ENCODE results near the gene MPG. TPM values are rescaled to one million over a fixed set of nuclear protein-coding genes. Genes with fewer than 3 reads are reported as not detected.

Gene MPG
- total RNA-seq, 3 donors from 2014 or later: 25.0 to 30.3 (median 29.9) TPM

DNA sequence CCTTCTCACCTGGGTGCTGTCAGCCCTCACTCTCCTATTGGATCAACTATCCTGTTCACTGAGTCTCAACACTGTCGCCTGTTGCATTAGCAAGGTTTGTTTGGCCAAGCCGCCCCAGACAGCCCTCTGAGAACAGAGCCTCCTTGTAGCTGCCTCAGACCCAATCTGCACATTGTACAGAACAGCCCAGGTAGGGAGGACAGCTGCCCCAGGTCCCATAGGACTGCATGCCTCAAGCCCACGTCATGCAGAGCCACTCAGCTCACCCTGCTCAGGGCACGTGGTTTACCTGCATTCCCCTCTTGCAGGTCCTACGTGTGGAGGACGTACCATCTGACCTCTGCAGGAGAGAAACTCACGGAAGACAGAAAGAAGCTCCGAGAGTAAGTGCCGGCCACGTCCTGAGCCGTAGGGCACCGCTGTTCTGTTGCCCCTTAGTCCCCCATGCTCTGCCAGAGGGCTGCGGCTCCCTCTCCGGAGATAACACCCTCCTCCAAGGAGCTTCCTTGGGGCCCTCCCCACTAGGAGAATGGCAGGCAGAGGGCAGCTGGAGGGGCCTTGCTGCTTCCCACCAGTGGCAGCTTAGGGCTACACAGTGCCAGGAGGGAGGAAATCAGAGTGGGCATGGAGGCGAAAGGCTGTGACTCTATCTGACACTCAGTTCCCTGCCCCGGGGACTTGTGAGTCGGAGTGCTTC, 21.6 kb upstream of the MPG start:
- DNase-seq: no peak
- no peaks in the 10 kb centered on the region for H3K36me3 ChIP-seq (ENCODE audit: low read depth)

DNA sequence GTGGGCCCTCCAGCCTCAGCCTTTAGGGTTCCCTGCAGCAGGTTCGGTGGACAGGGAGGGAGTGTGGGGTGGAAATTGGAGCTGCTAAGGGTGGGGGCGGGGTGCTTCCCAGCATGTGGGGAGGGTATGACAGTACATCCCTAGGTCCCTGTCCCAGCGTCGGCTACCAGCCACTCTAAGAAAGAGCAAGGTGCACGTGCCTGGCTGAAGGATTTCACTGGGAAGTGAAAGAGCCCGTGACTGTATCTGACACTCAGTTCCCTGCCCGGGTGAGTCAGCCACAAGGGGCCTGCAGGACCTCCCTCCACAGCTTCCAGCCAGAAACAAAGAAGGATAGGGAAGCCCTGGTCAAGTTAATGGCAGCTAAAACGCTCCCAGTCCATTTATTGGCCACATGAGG, 20.3 kb upstream of the MPG start:
- ATAC-seq (no peak), DNase-seq (no peak)
- H3K4me1 ChIP-seq (ENCODE audit: low read depth): peaks cover 7% of the 10 kb centered on the region
- H3K36me3 ChIP-seq (ENCODE audit: low read depth): no peaks in the 10 kb centered on the region
- no peak overlapping the region for H3K4me3 ChIP-seq
- H3K9me3 ChIP-seq: no peaks in the 10 kb centered on the region
- intact Hi-C loops (cut with DNase I, micrococcal nuclease): no loop called here
- TF ChIP-seq, protein P1, sequence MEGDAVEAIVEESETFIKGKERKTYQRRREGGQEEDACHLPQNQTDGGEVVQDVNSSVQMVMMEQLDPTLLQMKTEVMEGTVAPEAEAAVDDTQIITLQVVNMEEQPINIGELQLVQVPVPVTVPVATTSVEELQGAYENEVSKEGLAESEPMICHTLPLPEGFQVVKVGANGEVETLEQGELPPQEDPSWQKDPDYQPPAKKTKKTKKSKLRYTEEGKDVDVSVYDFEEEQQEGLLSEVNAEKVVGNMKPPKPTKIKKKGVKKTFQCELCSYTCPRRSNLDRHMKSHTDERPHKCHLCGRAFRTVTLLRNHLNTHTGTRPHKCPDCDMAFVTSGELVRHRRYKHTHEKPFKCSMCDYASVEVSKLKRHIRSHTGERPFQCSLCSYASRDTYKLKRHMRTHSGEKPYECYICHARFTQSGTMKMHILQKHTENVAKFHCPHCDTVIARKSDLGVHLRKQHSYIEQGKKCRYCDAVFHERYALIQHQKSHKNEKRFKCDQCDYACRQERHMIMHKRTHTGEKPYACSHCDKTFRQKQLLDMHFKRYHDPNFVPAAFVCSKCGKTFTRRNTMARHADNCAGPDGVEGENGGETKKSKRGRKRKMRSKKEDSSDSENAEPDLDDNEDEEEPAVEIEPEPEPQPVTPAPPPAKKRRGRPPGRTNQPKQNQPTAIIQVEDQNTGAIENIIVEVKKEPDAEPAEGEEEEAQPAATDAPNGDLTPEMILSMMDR (IDR thresholded peaks at IDR 0.05): no peak

More for the DNA sequence above, 21.6 kb upstream of the MPG start:
- H3K4me1 ChIP-seq (ENCODE audit: low read depth): peaks cover 10% of the 10 kb centered on the region
- no peak for ATAC-seq
- H3K9me3 ChIP-seq: no peaks in the 10 kb centered on the region
- H3K4me3 ChIP-seq: no peak overlapping the region
- intact Hi-C loops (cut with DNase I, micrococcal nuclease): no loop called here
- TF ChIP-seq, protein P1 (IDR thresholded peaks at IDR 0.05): no peak

DNA sequence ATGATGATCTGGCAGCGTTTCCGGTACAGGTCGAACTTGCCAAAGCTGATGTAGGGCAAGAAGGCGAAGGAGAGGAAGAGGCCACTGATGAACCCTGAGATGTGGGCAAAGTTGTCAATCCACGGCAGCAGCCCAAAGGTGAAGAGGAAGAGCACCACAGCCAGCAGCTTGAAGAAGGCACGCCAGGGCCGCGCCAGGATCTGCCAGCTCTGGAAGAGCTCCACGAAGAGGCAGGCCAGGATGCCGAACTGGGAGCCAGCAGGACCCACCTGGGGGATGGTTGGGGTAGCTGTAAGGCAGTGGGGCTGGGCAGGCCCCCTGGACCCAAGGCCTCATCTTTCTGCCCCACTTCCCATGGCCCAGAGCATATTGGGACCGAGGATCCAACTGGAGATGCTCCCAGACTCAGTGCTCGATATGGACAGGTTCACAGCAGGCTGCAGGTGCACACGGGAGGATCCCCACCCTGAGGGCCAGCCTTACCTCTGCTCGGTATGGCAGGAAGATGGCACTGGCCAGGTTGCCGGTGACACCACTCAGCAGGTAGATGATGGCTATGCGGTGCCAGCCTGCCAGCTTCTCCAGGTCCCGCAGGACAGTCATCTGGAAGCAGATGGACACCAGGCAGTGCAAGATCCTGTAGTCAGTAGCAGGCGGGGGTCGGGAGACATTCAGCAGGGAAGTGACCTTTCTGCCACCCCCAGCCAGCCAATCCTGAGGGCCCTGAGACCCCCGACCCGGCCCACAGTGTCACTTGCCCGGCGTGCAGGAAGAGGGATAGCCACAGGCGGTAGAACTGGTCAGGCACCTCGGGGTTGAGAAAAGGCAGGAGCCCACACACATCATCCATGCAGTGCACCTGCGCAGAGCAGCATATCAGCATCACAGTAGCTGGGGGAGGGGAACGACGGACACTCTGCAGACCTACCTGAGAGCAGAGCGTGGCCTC, 19.3 kb upstream of the MPG start:
- no peaks in the 10 kb centered on the region for H3K9me3 ChIP-seq
- no peak for DNase-seq
- no peak for ATAC-seq
- intact Hi-C loops (cut with DNase I, micrococcal nuclease): no loop called here
- peaks cover 7% of the 10 kb centered on the region for H3K4me1 ChIP-seq (ENCODE audit: low read depth)
- TF ChIP-seq, protein P1 (IDR thresholded peaks at IDR 0.05): no peak
- H3K4me3 ChIP-seq: no peak overlapping the region
- H3K36me3 ChIP-seq (ENCODE audit: low read depth): no peaks in the 10 kb centered on the region

DNA sequence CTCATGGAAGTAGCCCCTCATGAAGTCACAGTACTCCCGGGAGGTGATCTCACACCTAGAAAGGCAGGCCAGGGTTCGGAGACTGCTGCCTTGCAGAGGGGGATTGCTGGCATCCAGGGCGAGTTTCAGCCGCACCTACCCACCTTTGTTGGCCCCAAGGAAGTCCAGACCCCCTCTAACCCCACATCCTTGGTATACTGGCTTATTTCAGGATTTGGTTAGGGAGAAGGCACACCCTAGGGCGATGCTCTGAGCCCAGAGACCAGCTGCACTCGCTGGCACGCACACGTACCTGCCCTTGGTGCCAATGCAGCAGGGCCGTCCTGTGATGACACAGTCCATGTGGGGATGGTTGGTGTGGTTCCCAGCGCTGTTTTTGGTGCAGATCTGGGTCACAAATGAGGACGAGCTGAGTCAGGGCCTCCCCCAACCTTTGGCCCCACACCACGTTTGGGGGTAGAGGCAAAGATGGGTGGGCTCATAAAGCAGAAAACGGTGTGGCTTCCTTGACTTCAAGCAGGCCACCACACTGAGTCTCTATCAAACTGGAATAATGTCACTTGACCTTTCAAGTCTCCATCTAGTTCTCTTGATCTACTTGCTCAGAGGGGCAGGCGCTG, 18.5 kb upstream of the MPG start:
- Histone ChIP-seq H3K9me3 (no peaks in the 10 kb centered on the region), H3K36me3 (ENCODE audit: low read depth) (no peaks in the 10 kb centered on the region), H3K4me1 (ENCODE audit: low read depth) (peaks cover 2% of the 10 kb centered on the region), H3K4me3 (no peak overlapping the region)
- DNase-seq (no peak), ATAC-seq (no peak)
- TF ChIP-seq, protein P1 (IDR thresholded peaks at IDR 0.05): no peak
- intact Hi-C loops (cut with DNase I, micrococcal nuclease): no loop called here

DNA sequence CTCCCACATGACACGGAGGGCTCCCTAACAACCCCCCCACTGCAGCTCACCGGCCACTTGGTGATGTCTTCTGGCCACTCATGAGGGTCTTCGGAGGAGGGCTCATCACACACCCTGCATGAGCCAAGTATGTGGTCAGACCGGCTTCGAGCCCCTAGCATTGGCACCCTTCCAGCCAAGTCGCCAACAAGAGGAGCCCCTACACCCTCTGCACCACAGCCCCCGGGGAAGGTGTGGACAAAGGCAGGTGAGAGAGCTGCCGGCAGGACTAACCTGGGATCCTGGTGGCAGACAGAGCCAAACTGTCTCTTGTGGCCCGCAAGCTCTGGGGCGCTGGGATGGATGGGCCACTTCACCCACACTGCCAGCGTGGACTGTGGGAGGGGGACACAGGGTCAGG, 17.9 kb upstream of the MPG start:
- Histone ChIP-seq H3K36me3 (ENCODE audit: low read depth) (no peaks in the 10 kb centered on the region), H3K4me1 (ENCODE audit: low read depth) (no peaks in the 10 kb centered on the region), H3K4me3 (no peak overlapping the region), H3K9me3 (no peaks in the 10 kb centered on the region)
- DNase-seq (no peak), ATAC-seq (no peak)
- TF ChIP-seq, protein P1 (IDR thresholded peaks at IDR 0.05): no peak
- intact Hi-C loops (cut with DNase I, micrococcal nuclease): no loop called here
